ENCODE results near the gene RHOH. TPM values are rescaled to one million over a fixed set of nuclear protein-coding genes. Genes with fewer than 3 reads are reported as not detected.

Gene RHOH
- polyA plus RNA-seq, 1 experiment, result not detected

DNA sequence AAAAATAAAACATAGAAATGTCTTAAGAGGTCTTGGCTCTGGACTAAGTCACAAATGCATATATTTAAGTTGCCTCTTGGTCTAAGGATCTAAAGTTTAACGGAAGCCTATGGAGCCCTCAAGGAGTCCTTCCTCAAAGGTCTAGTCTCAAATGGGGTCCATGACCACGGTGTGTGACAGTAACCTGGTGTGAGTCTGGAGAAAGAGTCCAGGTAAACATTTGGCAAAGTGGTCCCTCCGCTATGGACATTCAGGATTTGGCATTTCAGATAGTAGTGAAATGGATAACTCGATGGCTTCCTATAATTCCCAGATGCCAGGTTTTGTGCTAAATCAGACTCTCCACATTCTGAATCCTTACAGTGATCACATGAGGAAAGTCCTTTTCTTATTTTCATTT lies 44.2 kb downstream of the RHOH start:
- Histone ChIP-seq H3K27me3 (ENCODE audit: control insufficient read depth, insufficient read depth, low read length) (peaks cover 12% of the 10 kb centered on the region), H3K36me3 (ENCODE audit: control insufficient read depth, insufficient read depth, low read length) (no peaks in the 10 kb centered on the region), H3K4me3 (ENCODE audit: low read depth, low read length) (no peak overlapping the region)
- TF ChIP-seq, protein P1, sequence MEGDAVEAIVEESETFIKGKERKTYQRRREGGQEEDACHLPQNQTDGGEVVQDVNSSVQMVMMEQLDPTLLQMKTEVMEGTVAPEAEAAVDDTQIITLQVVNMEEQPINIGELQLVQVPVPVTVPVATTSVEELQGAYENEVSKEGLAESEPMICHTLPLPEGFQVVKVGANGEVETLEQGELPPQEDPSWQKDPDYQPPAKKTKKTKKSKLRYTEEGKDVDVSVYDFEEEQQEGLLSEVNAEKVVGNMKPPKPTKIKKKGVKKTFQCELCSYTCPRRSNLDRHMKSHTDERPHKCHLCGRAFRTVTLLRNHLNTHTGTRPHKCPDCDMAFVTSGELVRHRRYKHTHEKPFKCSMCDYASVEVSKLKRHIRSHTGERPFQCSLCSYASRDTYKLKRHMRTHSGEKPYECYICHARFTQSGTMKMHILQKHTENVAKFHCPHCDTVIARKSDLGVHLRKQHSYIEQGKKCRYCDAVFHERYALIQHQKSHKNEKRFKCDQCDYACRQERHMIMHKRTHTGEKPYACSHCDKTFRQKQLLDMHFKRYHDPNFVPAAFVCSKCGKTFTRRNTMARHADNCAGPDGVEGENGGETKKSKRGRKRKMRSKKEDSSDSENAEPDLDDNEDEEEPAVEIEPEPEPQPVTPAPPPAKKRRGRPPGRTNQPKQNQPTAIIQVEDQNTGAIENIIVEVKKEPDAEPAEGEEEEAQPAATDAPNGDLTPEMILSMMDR (IDR thresholded peaks at IDR 0.05; ENCODE audit: insufficient read depth, low read depth, low read length), result no peak
- DNase-seq (ENCODE audit: low read depth), result no peak
- ChIA-PET POLR2A (no interaction called here), CTCF (interaction anchor here (1.2 kb wide), 1 partner anchor 53 kb away, joined by 3 read pairs; no protein-coding TSS in a partner anchor)

DNA sequence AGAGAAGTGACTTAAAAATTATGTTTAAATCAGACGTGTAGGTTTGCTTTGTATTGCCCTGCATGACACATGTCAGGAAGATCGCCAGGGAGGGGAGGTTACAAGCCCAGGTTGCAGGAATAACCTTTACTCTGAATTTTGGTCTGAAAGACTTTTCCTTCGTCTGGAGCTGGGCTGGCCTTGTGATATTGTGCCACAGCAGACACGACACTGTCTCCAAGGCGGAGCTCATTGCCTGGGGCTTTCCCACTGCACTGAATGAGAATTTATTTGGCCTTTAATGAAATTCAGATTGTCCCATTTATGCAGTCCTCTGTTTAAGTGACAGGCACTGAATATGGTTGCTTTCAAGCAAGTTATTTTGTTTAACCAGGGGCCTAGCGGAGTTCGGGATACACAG lies 45.1 kb downstream of the RHOH start:
- DNase-seq (ENCODE audit: low read depth), result no peak
- POLR2A ChIA-PET, result no interaction called here
- CTCF ChIA-PET, result interaction anchor here (1.4 kb wide), 1 partner anchor 68 kb away, joined by 5 read pairs; no protein-coding TSS in a partner anchor
- Histone ChIP-seq H3K27me3 (ENCODE audit: control insufficient read depth, insufficient read depth, low read length) (peaks cover 17% of the 10 kb centered on the region), H3K36me3 (ENCODE audit: control insufficient read depth, insufficient read depth, low read length) (no peaks in the 10 kb centered on the region), H3K4me3 (ENCODE audit: low read depth, low read length) (no peak overlapping the region)
- TF ChIP-seq, protein P1 (IDR thresholded peaks at IDR 0.05; ENCODE audit: insufficient read depth, low read depth, low read length), result no peak

DNA sequence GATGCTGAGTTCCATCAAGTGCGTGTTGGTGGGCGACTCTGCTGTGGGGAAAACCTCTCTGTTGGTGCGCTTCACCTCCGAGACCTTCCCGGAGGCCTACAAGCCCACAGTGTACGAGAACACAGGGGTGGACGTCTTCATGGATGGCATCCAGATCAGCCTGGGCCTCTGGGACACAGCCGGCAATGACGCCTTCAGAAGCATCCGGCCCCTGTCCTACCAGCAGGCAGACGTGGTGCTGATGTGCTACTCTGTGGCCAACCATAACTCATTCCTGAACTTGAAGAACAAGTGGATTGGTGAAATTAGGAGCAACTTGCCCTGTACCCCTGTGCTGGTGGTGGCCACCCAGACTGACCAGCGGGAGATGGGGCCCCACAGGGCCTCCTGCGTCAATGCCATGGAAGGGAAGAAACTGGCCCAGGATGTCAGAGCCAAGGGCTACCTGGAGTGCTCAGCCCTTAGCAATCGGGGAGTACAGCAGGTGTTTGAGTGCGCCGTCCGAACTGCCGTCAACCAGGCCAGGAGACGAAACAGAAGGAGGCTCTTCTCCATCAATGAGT lies 46.6 kb downstream of the RHOH start:
- Histone ChIP-seq H3K4me3 (ENCODE audit: low read depth, low read length) (no peak overlapping the region), H3K27me3 (ENCODE audit: control insufficient read depth, insufficient read depth, low read length) (peaks cover 15% of the 10 kb centered on the region), H3K36me3 (ENCODE audit: control insufficient read depth, insufficient read depth, low read length) (no peaks in the 10 kb centered on the region)
- TF ChIP-seq, protein P1 (IDR thresholded peaks at IDR 0.05; ENCODE audit: insufficient read depth, low read depth, low read length), result no peak
- no peak for DNase-seq (ENCODE audit: low read depth)
- ChIA-PET POLR2A (interaction anchor here (0.7 kb wide), 1 partner anchor 1182 kb away, joined by 3 read pairs; no protein-coding TSS in a partner anchor), CTCF (interaction anchor here (0.6 to 1.4 kb wide), 3 partner anchors 12 to 67 kb away, joined by 3 to 5 read pairs (median 3); no protein-coding TSS in a partner anchor)

DNA sequence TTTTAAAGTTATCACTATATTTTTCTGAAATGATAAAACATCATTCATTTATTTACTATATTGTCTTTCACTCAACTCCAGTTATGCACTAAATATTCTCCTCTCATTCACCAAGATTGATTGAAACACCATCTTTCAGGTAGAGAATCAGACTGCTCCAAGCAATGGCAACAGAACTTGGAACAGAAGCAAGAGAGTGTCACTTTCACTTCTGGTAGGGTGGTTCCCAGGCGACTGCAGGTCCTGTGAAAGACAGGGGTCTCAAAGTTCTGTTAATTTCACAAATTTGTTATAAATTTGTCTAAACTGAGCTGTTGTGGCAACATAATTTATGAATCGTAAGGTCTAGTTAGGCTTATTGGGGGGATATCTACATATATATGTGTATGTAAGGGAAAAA lies 47.8 kb downstream of the RHOH start:
- Histone ChIP-seq H3K4me3 (ENCODE audit: low read depth, low read length) (no peak overlapping the region), H3K27me3 (ENCODE audit: control insufficient read depth, insufficient read depth, low read length) (peaks cover 15% of the 10 kb centered on the region), H3K36me3 (ENCODE audit: control insufficient read depth, insufficient read depth, low read length) (no peaks in the 10 kb centered on the region)
- no peak for DNase-seq (ENCODE audit: low read depth)
- CTCF ChIA-PET, result interaction anchor here (0.9 kb wide), 1 partner anchor 9 kb away, joined by 3 read pairs; no protein-coding TSS in a partner anchor
- POLR2A ChIA-PET, result no interaction called here
- TF ChIP-seq, protein P1 (IDR thresholded peaks at IDR 0.05; ENCODE audit: insufficient read depth, low read depth, low read length), result no peak

DNA sequence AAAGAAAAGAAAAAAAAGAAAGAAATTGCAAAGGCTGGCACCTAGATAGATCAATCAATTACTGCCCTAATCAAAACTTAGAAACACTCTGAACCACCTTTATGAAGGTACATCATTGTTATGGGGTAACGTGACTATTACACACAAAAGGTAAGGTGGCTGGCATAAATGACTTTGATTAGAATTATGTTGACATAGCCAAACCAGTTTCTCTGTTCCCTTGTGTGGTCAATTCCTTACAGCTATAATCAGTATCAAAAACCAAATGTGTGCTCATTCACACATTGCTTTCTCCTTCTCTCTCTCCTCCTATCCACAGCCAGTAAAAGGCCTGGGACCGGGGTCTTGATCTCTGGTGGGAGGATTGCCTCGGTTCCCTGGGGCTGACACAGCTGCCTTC lies 48.7 kb downstream of the RHOH start:
- H3K27me3 ChIP-seq (ENCODE audit: control insufficient read depth, insufficient read depth, low read length), result peaks cover 15% of the 10 kb centered on the region
- H3K36me3 ChIP-seq (ENCODE audit: control insufficient read depth, insufficient read depth, low read length), result no peaks in the 10 kb centered on the region
- CTCF ChIA-PET, result interaction anchor here (0.9 kb wide), 1 partner anchor 8 kb away, joined by 3 read pairs; no protein-coding TSS in a partner anchor
- DNase-seq (ENCODE audit: low read depth), result no peak
- H3K4me3 ChIP-seq (ENCODE audit: low read depth, low read length), result no peak overlapping the region
- POLR2A ChIA-PET, result no interaction called here
- TF ChIP-seq, protein P1 (IDR thresholded peaks at IDR 0.05; ENCODE audit: insufficient read depth, low read depth, low read length), result no peak
